SK-N-SH (cell line): Measurements from ENCODE around the gene DDC. TPM values are rescaled to one million over a fixed set of nuclear protein-coding genes. Genes with fewer than 3 reads are reported as not detected.

Source experiments
- CTCF ChIA-PET: fragments of 300-600, 350-600 bp; formaldehyde crosslinking; extraction: SDS; loops from one replicate; lab custom pipeline; 2021; lab: Yijun Ruan, JAX
- POLR2A ChIA-PET: fragments of 350-600 bp; sonication (Branson Sonifier 250); formaldehyde crosslinking; extraction: SDS; loops from one replicate; lab custom pipeline; 2020; ENCODE audit warnings: antibody characterized with exemption, inconsistent platforms; lab: Yijun Ruan, JAX
- DNase-seq: peaks from one replicate; pipeline ENCODE4 v3.0.0; 2012
- H2AFZ ChIP-seq: fragments of 200-600 bp; sonication (generic); 2 replicates; pipeline ENCODE4 v1.8.1; 2016; ENCODE audit warnings: antibody characterized with exemption, mild to moderate bottlenecking, low read depth
- H3F3A ChIP-seq: fragments of 200-600 bp; sonication (generic); replicated peaks from 2 replicates; pipeline ENCODE3; 2016; ENCODE audit warnings: antibody characterized with exemption, mild to moderate bottlenecking; ENCODE audit not compliant: insufficient read depth
- H3K27ac ChIP-seq, 2 experiments: fragments of 200-500 bp in 1 of 2; fragments of 200-600 bp in 1 of 2; sonication (Bioruptor generic) in 1 of 2; sonication (generic), shearing (Covaris generic) in 1 of 2; 2 replicates each; pipeline versions ENCODE4 v1.5.1 to v1.6.1; 2014 to 2016; ENCODE audit warnings: low read depth in 2 of 2, inconsistent platforms in 1 of 2, low read length in 1 of 2, mild to moderate bottlenecking in 1 of 2, mixed read lengths in 1 of 2
- H3K27me3 ChIP-seq: fragments of 200-600 bp; sonication (generic), shearing (Covaris generic); 2 replicates; pipeline ENCODE4 v1.6.1; 2016; ENCODE audit warnings: mixed run types; ENCODE audit not compliant: insufficient read depth
- H3K36me3 ChIP-seq, 2 experiments: fragments of 200-500 bp in 1 of 2; fragments of 200-600 bp in 1 of 2; sonication (Bioruptor generic) in 1 of 2; sonication (generic) in 1 of 2; replicated peaks in 1 of 2; 2 replicates each; pipeline versions ENCODE3 to v1.5.1; 2014 to 2016; ENCODE audit warnings: low read length in 1 of 2, mild to moderate bottlenecking in 1 of 2; ENCODE audit not compliant: insufficient read depth in 2 of 2, control insufficient read depth in 1 of 2
- H3K4me1 ChIP-seq, 2 experiments: fragments of 200-500 bp in 1 of 2; fragments of 200-600 bp in 1 of 2; sonication (Bioruptor generic) in 1 of 2; sonication (generic), shearing (Covaris generic) in 1 of 2; 2 replicates each; pipeline versions ENCODE4 v1.5.1 to v1.6.1; 2014 to 2016; ENCODE audit warnings: low read depth in 1 of 2, low read length in 1 of 2, mixed run types in 1 of 2; ENCODE audit not compliant: insufficient read depth in 2 of 2, control insufficient read depth in 1 of 2
- H3K4me2 ChIP-seq: fragments of 200-600 bp; sonication (generic), shearing (Covaris generic); 2 replicates; pipeline ENCODE4 v1.6.1; 2017; ENCODE audit warnings: mixed run types
- H3K4me3 ChIP-seq, 2 experiments: fragments of 200-500 bp in 1 of 2; fragments of 200-600 bp in 1 of 2; sonication (Bioruptor generic) in 1 of 2; sonication (generic), shearing (Covaris generic) in 1 of 2; 2 replicates each; pipeline versions ENCODE4 v1.5.1 to v1.8.1; 2014 to 2016; ENCODE audit warnings: low read depth in 2 of 2, inconsistent platforms in 1 of 2, low read length in 1 of 2, mild to moderate bottlenecking in 1 of 2, mixed read lengths in 1 of 2, moderate library complexity in 1 of 2
- H3K79me2 ChIP-seq: fragments of 200-600 bp; sonication (generic); 2 replicates; pipeline ENCODE4 v1.8.1; 2017; ENCODE audit warnings: mild to moderate bottlenecking; ENCODE audit not compliant: insufficient read depth
- H3K9ac ChIP-seq: fragments of 200-600 bp; sonication (generic); 2 replicates; pipeline ENCODE4 v1.6.1; 2017; ENCODE audit warnings: mixed run types
- H3K9me2 ChIP-seq: fragments of 200-600 bp; sonication (generic); 2 replicates; pipeline ENCODE4 v1.6.1; 2017; ENCODE audit warnings: mixed run types
- H3K9me3 ChIP-seq: fragments of 200-600 bp; sonication (generic); 2 replicates; pipeline ENCODE4 v1.6.1; 2017; ENCODE audit warnings: mixed run types, mild to moderate bottlenecking, moderate library complexity
- H4K20me1 ChIP-seq: fragments of 200-600 bp; sonication (generic); 2 replicates; pipeline ENCODE4 v1.6.1; 2017; ENCODE audit warnings: mild to moderate bottlenecking, mixed run types; ENCODE audit not compliant: insufficient read depth
- CHD2 ChIP-seq: fragments of 150-350 bp; IDR thresholded peaks from 2 replicates; pipeline ENCODE4 v1.6.1; 2018; ENCODE audit warnings: low read length; ENCODE audit not compliant: partially characterized antibody
- EP300 ChIP-seq, 2 experiments: IDR thresholded peaks; 2 replicates each; pipeline versions ENCODE4 v1.4.0 to v1.6.1; 2012; ENCODE audit warnings: borderline replicate concordance in 1 of 2, low read depth in 1 of 2, low read length in 1 of 2
- EZH2phosphoT487 ChIP-seq: fragments of 200-600 bp; sonication (generic); IDR thresholded peaks from 2 replicates; pipeline ENCODE4 v1.6.1; 2017; ENCODE audit warnings: low read depth, mixed run types, mild to moderate bottlenecking, antibody characterized with exemption, moderate library complexity, borderline replicate concordance
- FOSL2 ChIP-seq: IDR thresholded peaks from 2 replicates; pipeline ENCODE4 v1.4.0; 2012; ENCODE audit warnings: low read depth, mild to moderate bottlenecking, moderate library complexity, borderline replicate concordance
- FOXJ3 ChIP-seq: sonication (generic); formaldehyde crosslinking; IDR thresholded peaks from 2 replicates; pipeline ENCODE4 v1.5.1; 2020; ENCODE audit warnings: mild to moderate bottlenecking, missing genetic modification reagents
- FOXM1 ChIP-seq: IDR thresholded peaks from 2 replicates; pipeline ENCODE4 v1.4.0; 2012; ENCODE audit warnings: low read depth, mild to moderate bottlenecking
- GATA2 ChIP-seq: sonication (generic); formaldehyde crosslinking; IDR thresholded peaks from 2 replicates; pipeline ENCODE4 v1.5.0; 2020; ENCODE audit warnings: mild to moderate bottlenecking, missing genetic modification reagents
- JUND ChIP-seq: IDR thresholded peaks from 2 replicates; pipeline ENCODE4 v1.4.0; 2012
- MEF2A ChIP-seq: IDR thresholded peaks from 2 replicates; pipeline ENCODE4 v1.4.0; 2012; ENCODE audit warnings: low read depth, borderline replicate concordance
- MXI1 ChIP-seq: IDR thresholded peaks from 2 replicates; pipeline ENCODE4 v1.6.1; 2012; ENCODE audit warnings: mild to moderate bottlenecking, low read depth, low read length, improper control_type of control experiment
- POLR2AphosphoS5 ChIP-seq: IDR thresholded peaks from 2 replicates; pipeline ENCODE4 v1.6.1; 2012; ENCODE audit warnings: low read depth, low read length
- RAD21 ChIP-seq: IDR thresholded peaks from 2 replicates; pipeline ENCODE4 v1.6.1; 2012; ENCODE audit warnings: mild to moderate bottlenecking, low read length
- RCOR1 ChIP-seq: fragments of 150-350 bp; IDR thresholded peaks from 2 replicates; pipeline ENCODE4 v1.6.1; 2017; ENCODE audit warnings: antibody characterized with exemption, low read length
- RFX5 ChIP-seq: IDR thresholded peaks from 2 replicates; pipeline ENCODE4 v1.6.1; 2012; ENCODE audit warnings: mild to moderate bottlenecking, improper control_type of control experiment, low read length
- SIN3A ChIP-seq: IDR thresholded peaks from 2 replicates; pipeline ENCODE4 v1.6.1; 2012; ENCODE audit warnings: low read depth, mild to moderate bottlenecking, low read length, moderate library complexity, borderline replicate concordance
- SMC3 ChIP-seq: IDR thresholded peaks from 2 replicates; pipeline ENCODE4 v1.6.1; 2012; ENCODE audit warnings: low read depth, low read length, improper control_type of control experiment
- TAF1 ChIP-seq: IDR thresholded peaks from 2 replicates; pipeline ENCODE4 v1.6.1; 2012; ENCODE audit warnings: low read depth, mild to moderate bottlenecking, low read length, moderate library complexity, borderline replicate concordance
- TCF12 ChIP-seq: IDR thresholded peaks from 2 replicates; pipeline ENCODE4 v1.4.0; 2012
- USF1 ChIP-seq: IDR thresholded peaks from 2 replicates; pipeline ENCODE4 v1.4.0; 2012; ENCODE audit warnings: low read depth, borderline replicate concordance
- USF2 ChIP-seq: fragments of 150-350 bp; IDR thresholded peaks from 2 replicates; pipeline ENCODE4 v1.6.1; 2017; ENCODE audit warnings: antibody characterized with exemption, low read length, low read depth, borderline replicate concordance
- YY1 ChIP-seq: IDR thresholded peaks from 2 replicates; pipeline ENCODE4 v1.4.0; 2012; ENCODE audit warnings: low read depth, mild to moderate bottlenecking
- WGBS: methylation state at CpG from one replicate; pipeline ENCODE4 v1.1.6; 2017; ENCODE audit warnings: low lambda C conversion rate; 5-methylcytosine and 5-hydroxymethylcytosine counted together
- polyA plus RNA-seq, 3 experiments: library from polyadenylated mRNA; depleted of rRNA; stranded (reverse); fragments of >200 nt; gene quantifications; 2 replicates each; pipeline ENCODE4 v1.2.3, GENCODE V29; 2012
- TF ChIP-seq, protein P1 (sequence below): IDR thresholded peaks from 2 replicates; pipeline ENCODE4; 2012

The DDC gene
- polyA plus RNA-seq, 1 of the 3 experiments (the other 2 are of a cell fraction): 1.8 TPM

DNA sequence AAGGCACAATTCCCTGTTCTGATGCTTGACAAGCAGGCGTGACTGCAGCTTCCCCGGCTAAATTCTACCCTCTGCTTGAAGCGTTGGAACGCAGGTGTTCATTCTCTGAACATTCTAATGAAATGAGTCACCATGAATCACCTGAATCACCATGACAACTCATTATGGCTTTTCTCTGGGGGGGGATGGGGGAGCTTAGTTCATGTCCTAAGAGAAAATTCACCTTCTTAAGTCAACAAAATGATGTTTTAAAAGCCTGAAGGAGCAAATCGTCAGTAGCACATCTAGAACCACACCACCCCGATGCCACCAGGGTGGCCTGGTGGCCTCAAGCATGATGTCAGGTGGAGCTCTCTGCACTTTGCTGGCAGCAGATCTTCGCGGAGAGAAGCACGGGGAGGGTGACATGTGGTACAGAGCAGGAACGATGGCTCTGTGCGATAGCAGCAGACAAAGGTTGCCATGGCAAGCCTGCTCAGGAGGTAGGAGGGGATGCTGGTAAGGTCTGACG, 33.7 kb downstream of the DDC start:
- TF ChIP-seq EZH2phosphoT487: no peak
- peak; percentile 81 for TF ChIP-seq FOXJ3
- TF ChIP-seq TAF1: no peak
- peak; percentile 32; the same call in 1 of the 2 replicates for TF ChIP-seq SMC3
- no peak for TF ChIP-seq FOXM1
- TF ChIP-seq CHD2: peak; percentile 47
- peak; percentile 34; the same call in 1 of the 2 replicates for TF ChIP-seq FOSL2
- peak; percentile 12 for TF ChIP-seq RCOR1
- 0 out of 2 replicates have a peak, but pooled peaks have one; percentile 47 for TF ChIP-seq RFX5
- peak; percentile 99 for TF ChIP-seq GATA2 (CRISPR knock-in tag)
- peak; percentile 94 for TF ChIP-seq MXI1
- peak; percentile 44 for TF ChIP-seq RAD21
- TF ChIP-seq YY1: no peak
- H3K27me3 ChIP-seq: peaks cover 5% of the 10 kb centered on the region; the same call in 1 of the 2 replicates
- H3K9me2 ChIP-seq: no peaks in the 10 kb centered on the region
- peak overlapping the region; percentile 2 to 99; a peak in 3 of 4 replicates for H3K27ac ChIP-seq
- H3K79me2 ChIP-seq: no peaks in the 10 kb centered on the region
- H2AFZ ChIP-seq: no peak overlapping the region
- ChIA-PET POLR2A (interaction anchor here (1.0 to 5.8 kb wide), 12 partner anchors 9 to 63 kb away, joined by 3 to 53 read pairs (median 6); no protein-coding TSS in a partner anchor), CTCF (interaction anchor here (0.6 to 6.1 kb wide), 18 partner anchors 9 to 630 kb away, joined by 3 to 59 read pairs (median 4); no protein-coding TSS in a partner anchor)
- peaks cover 9% of the 10 kb centered on the region for H3F3A ChIP-seq
- H3K4me3 ChIP-seq: no peak overlapping the region
- no peaks in the 10 kb centered on the region for H4K20me1 ChIP-seq
- WGBS: 43% methylated on average over 11 of the region's 12 CpGs
- H3K9ac ChIP-seq: no peak overlapping the region
- H3K4me1 ChIP-seq: peaks cover 8 to 63% of the 10 kb centered on the region in 2 experiments; a peak in 3 of 4 replicates
- H3K9me3 ChIP-seq: no peaks in the 10 kb centered on the region
- peaks cover 0 to 7% of the 10 kb centered on the region in 2 experiments for H3K36me3 ChIP-seq
- peak; percentile 87 for DNase-seq
- peak overlapping the region; percentile 45 for H3K4me2 ChIP-seq

DNA sequence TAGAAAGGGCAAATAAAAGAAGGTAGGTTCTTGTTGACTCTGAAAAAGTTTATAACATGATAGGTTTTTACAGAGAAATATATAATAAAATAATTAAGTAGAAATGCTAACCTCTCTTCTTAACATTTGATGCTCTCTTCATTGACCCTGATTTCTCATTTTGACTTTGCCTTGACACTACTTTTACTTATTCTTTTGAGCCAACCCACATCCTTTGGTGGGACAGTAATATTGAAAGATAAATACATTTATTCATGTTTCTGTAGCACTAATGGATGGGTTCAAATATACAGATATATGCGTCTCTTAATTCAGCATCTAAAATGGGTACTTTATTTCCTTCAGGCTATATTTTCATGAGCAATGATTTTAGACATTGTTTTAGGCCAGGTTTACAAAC, 34.4 kb downstream of the DDC start:
- Histone ChIP-seq H3K27me3 (peaks cover 5% of the 10 kb centered on the region; the same call in 1 of the 2 replicates), H4K20me1 (no peaks in the 10 kb centered on the region), H3K4me2 (no peak overlapping the region), H3K4me1 (peaks cover 7 to 65% of the 10 kb centered on the region in 2 experiments; a peak in 3 of 4 replicates), H3K9ac (no peak overlapping the region), H3K9me3 (no peaks in the 10 kb centered on the region), H3K36me3 (peaks cover 0 to 14% of the 10 kb centered on the region in 2 experiments), H3K9me2 (no peaks in the 10 kb centered on the region), H3F3A (peaks cover 7% of the 10 kb centered on the region), H3K27ac (peak overlapping the region in 1 of 2 experiments; percentile 99; a peak in 2 of 4 replicates), H3K79me2 (no peaks in the 10 kb centered on the region), H3K4me3 (no peak overlapping the region), H2AFZ (no peak overlapping the region)
- TF ChIP-seq SIN3A: no peak
- no peak for TF ChIP-seq USF2
- no peak for TF ChIP-seq RCOR1
- TF ChIP-seq, protein P1, sequence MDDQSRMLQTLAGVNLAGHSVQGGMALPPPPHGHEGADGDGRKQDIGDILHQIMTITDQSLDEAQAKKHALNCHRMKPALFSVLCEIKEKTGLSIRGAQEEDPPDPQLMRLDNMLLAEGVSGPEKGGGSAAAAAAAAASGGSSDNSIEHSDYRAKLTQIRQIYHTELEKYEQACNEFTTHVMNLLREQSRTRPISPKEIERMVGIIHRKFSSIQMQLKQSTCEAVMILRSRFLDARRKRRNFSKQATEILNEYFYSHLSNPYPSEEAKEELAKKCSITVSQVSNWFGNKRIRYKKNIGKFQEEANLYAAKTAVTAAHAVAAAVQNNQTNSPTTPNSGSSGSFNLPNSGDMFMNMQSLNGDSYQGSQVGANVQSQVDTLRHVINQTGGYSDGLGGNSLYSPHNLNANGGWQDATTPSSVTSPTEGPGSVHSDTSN: no peak
- TF ChIP-seq JUND: no peak
- no peak for TF ChIP-seq EP300 (IDR thresholded peaks at IDR 0.05; ENCODE audit: borderline replicate concordance in 1 of 2, low read depth in 1 of 2, low read length in 1 of 2)
- TF ChIP-seq USF1: no peak
- no peak for TF ChIP-seq MEF2A
- no peak for TF ChIP-seq TCF12
- no peak for TF ChIP-seq POLR2AphosphoS5
- DNase-seq: no peak
- WGBS: 89% methylated on average over 1 of the region's 1 CpG
- CTCF ChIA-PET: interaction anchor here (1.1 to 6.1 kb wide), 10 partner anchors 9 to 630 kb away, joined by 3 to 59 read pairs (median 5); no protein-coding TSS in a partner anchor
- POLR2A ChIA-PET: interaction anchor here (1.5 to 5.8 kb wide), 6 partner anchors 22 to 62 kb away, joined by 6 to 53 read pairs (median 20); no protein-coding TSS in a partner anchor
